GM18909 (cell line): Measurements from ENCODE around the gene ALKBH3.

Experiments
- ATAC-seq: cut with Tn5 transposase; IDR thresholded peaks from one replicate; pipeline ENCODE4 v1.9.1; 2021; ENCODE audit warnings: mild to moderate bottlenecking; ENCODE audit not compliant: unreplicated experiment, poor library complexity

ALKBH3 gene

GRCh38 chr11:43953521-43953920, 72.9 kb downstream of the ALKBH3 start:
- no peak for ATAC-seq

GRCh38 chr11:43954241-43954640, 73.6 kb downstream of the ALKBH3 start:
- no peak for ATAC-seq

GRCh38 chr11:43955381-43956118, 74.9 kb downstream of the ALKBH3 start:
- ATAC-seq = no peak

GRCh38 chr11:43957571-43957970, 76.9 kb downstream of the ALKBH3 start:
- no peak for ATAC-seq

- no peak for ATAC-seq
Observed at GRCh38 chr11:43959321-43959995, 78.8 kb downstream of the ALKBH3 start.

GRCh38 chr11:43962383-43963278, 82.0 kb downstream of the ALKBH3 start:
- no peak for ATAC-seq

- no peak for ATAC-seq
Observed at GRCh38 chr11:43963279-43963620, 82.6 kb downstream of the ALKBH3 start.

GRCh38 chr11:43967661-43968060, 87.0 kb downstream of the ALKBH3 start:
- ATAC-seq = no peak

GRCh38 chr11:43968719-43969118, 88.1 kb downstream of the ALKBH3 start:
- ATAC-seq = no peak

GRCh38 chr11:43969543-43969942, 88.9 kb downstream of the ALKBH3 start:
- ATAC-seq = no peak
